PC-3 (cell line): ENCODE data around the gene LMO4. TPM values are rescaled to one million over a fixed set of nuclear protein-coding genes. Genes with fewer than 3 reads are reported as not detected.
A peak's percentile ranks its signal among the peaks of the same experiment; 100 is the strongest.

Experiments
- ATAC-seq: fragments of 200-7000 bp; cut with Tn5 transposase; 2 replicates; pipeline ENCODE4 v1.9.1; 2020; ENCODE audit warnings: mild to moderate bottlenecking, moderate library complexity
- BruUV-seq: library from RNA; stranded (reverse); fragments of 400-500 nt; replicated peaks from 2 replicates; lab custom pipeline; 2021; lab: Mats Ljungman, UMichigan
- CTCF ChIA-PET: fragments of 300-600 bp; sonication (Branson Sonifier 250); formaldehyde crosslinking; loops from one replicate; lab custom pipeline; 2022; ENCODE audit warnings: antibody characterized with exemption; lab: Charles Lee
- POLR2A ChIA-PET: fragments of 300-600 bp; sonication (Branson Sonifier 250); formaldehyde crosslinking; loops from one replicate; lab custom pipeline; 2022; ENCODE audit warnings: antibody characterized with exemption; ENCODE audit not compliant: unreplicated experiment; lab: Charles Lee
- DNase-seq: peaks from one replicate; pipeline ENCODE4 v3.0.0-alpha.2; 2015
- H2AFZ ChIP-seq: fragments of 300-600 bp; sonication (generic); 2 replicates; pipeline ENCODE4 v1.6.0; 2016; ENCODE audit warnings: antibody characterized with exemption, low read length
- H3F3A ChIP-seq: fragments of 300-600 bp; sonication (generic); one replicate; pipeline ENCODE4 v1.6.0; 2017; ENCODE audit warnings: antibody characterized with exemption, low read length, control low read depth, mild to moderate bottlenecking; ENCODE audit not compliant: unreplicated experiment
- H3K27ac ChIP-seq: fragments of 300-600 bp; sonication (generic); 2 replicates; pipeline ENCODE4 v1.5.1; 2016; ENCODE audit warnings: mild to moderate bottlenecking, low read length
- H3K27me3 ChIP-seq: fragments of 300-600 bp; sonication (generic); 2 replicates; pipeline ENCODE4 v1.6.1; 2016; ENCODE audit warnings: low read length, mixed read lengths
- H3K36me3 ChIP-seq: fragments of 300-600 bp; sonication (generic); 2 replicates; pipeline ENCODE4 v1.6.1; 2016; ENCODE audit warnings: low read depth, mixed run types, low read length, mixed read lengths
- H3K4me1 ChIP-seq: fragments of 300-600 bp; sonication (generic); 2 replicates; pipeline ENCODE4 v1.5.1; 2016; ENCODE audit warnings: low read length; ENCODE audit not compliant: insufficient read depth
- H3K4me2 ChIP-seq: fragments of 300-600 bp; sonication (generic); 2 replicates; pipeline ENCODE4 v1.6.0; 2016; ENCODE audit warnings: low read length
- H3K4me3 ChIP-seq: fragments of 300-600 bp; sonication (generic); 2 replicates; pipeline ENCODE4 v1.5.1; 2016; ENCODE audit warnings: mild to moderate bottlenecking, low read length, mixed read lengths
- H3K79me2 ChIP-seq: fragments of 300-600 bp; sonication (generic); 2 replicates; pipeline ENCODE4 v1.6.1; 2017; ENCODE audit warnings: low read length, mixed read lengths
- H3K9ac ChIP-seq: fragments of 300-600 bp; sonication (generic); 2 replicates; pipeline ENCODE4 v1.6.0; 2016; ENCODE audit warnings: mild to moderate bottlenecking, low read length
- H3K9me2 ChIP-seq: fragments of 300-600 bp; sonication (generic); replicated peaks from 2 replicates; pipeline ENCODE4 v1.6.1; 2016; ENCODE audit warnings: mixed run types, low read length, mixed read lengths
- H3K9me3 ChIP-seq: fragments of 300-600 bp; sonication (generic); 2 replicates; pipeline ENCODE4 v1.6.1; 2016; ENCODE audit warnings: low read length, mixed read lengths
- H4K20me1 ChIP-seq: fragments of 300-600 bp; sonication (generic); 2 replicates; pipeline ENCODE4 v1.6.1; 2016; ENCODE audit warnings: low read length, mixed read lengths
- CTCF ChIP-seq: fragments of 300-600 bp; sonication (generic); conservative IDR thresholded peaks from 2 replicates; pipeline ENCODE4 v1.5.1; 2017; ENCODE audit warnings: antibody characterized with exemption, low read depth, mild to moderate bottlenecking, low read length
- EZH2 ChIP-seq: fragments of 300-600 bp; sonication (generic); IDR thresholded peaks from one replicate; pipeline ENCODE4 v1.6.1; 2017; ENCODE audit warnings: antibody characterized with exemption, mild to moderate bottlenecking, low read length; ENCODE audit not compliant: unreplicated experiment
- EZH2phosphoT487 ChIP-seq: fragments of 300-600 bp; sonication (generic); IDR thresholded peaks from 2 replicates; pipeline ENCODE4 v1.6.1; 2018; ENCODE audit warnings: mild to moderate bottlenecking, antibody characterized with exemption, low read length, borderline replicate concordance
- intact Hi-C: fragments of 100-400 bp; cut with micrococcal nuclease; formaldehyde crosslinking; loops from 2 replicates; pipeline ENCODE4 v1.9.0; 2023
- total RNA-seq: library from RNA; depleted of rRNA; stranded (reverse); fragments of >200 nt; gene quantifications from 2 replicates; pipeline ENCODE4 v1.2.3, GENCODE V29; 2014

Gene LMO4
- total RNA-seq, 1 experiment from 2014 or later, result 41.5 TPM

GRCh38 chr1:87329526-87330056 lies 911 bp downstream of the LMO4 start:
- peaks cover 48% of the 10 kb centered on the region for H3K79me2 ChIP-seq
- ATAC-seq, result no peak
- ChIA-PET CTCF (interaction anchor here (0.7 kb wide), 1 partner anchor 147 kb away, joined by 8 read pairs; no protein-coding TSS in a partner anchor), POLR2A (no interaction called here)
- no peaks in the 10 kb centered on the region for H3K27me3 ChIP-seq
- no peaks in the 10 kb centered on the region for H3F3A ChIP-seq
- H3K4me2 ChIP-seq, result peak overlapping the region; percentile 99
- H3K9me2 ChIP-seq, result no peaks in the 10 kb centered on the region
- H3K9me3 ChIP-seq, result no peaks in the 10 kb centered on the region
- peak; percentile 3 for DNase-seq
- peaks cover 34% of the 10 kb centered on the region for H3K4me1 ChIP-seq
- intact Hi-C loops, result loop anchor here (2.0 to 10.0 kb wide), 9 partner anchors 63 to 975 kb away; no protein-coding TSS in a partner anchor
- TSS peak; percentile 61 for BruUV-seq
- H3K9ac ChIP-seq, result peak overlapping the region; percentile 78
- no peaks in the 10 kb centered on the region for H3K36me3 ChIP-seq
- H3K4me3 ChIP-seq, result peak overlapping the region; percentile 80
- H2AFZ ChIP-seq, result peak overlapping the region; percentile 58
- no peaks in the 10 kb centered on the region for H4K20me1 ChIP-seq
- TF ChIP-seq CTCF (no peak), EZH2phosphoT487 (no peak), EZH2 (no peak)
- no peak overlapping the region for H3K27ac ChIP-seq

- Histone ChIP-seq H3K27ac (peak overlapping the region; percentile 30), H2AFZ (peak overlapping the region; percentile 58), H3K27me3 (no peaks in the 10 kb centered on the region), H3K4me1 (peaks cover 35% of the 10 kb centered on the region), H3K36me3 (no peaks in the 10 kb centered on the region), H3K4me3 (peak overlapping the region; percentile 80), H3F3A (no peaks in the 10 kb centered on the region), H3K4me2 (peak overlapping the region; percentile 99), H3K9me3 (no peaks in the 10 kb centered on the region), H3K79me2 (peaks cover 51% of the 10 kb centered on the region), H4K20me1 (no peaks in the 10 kb centered on the region), H3K9me2 (no peaks in the 10 kb centered on the region), H3K9ac (peak overlapping the region; percentile 78)
- no TSS peak for BruUV-seq
- ATAC-seq (no peak), DNase-seq (peak; percentile 33)
- intact Hi-C loops, result loop anchor here (5.0 to 10.0 kb wide), 2 partner anchors 145 to 387 kb away; no protein-coding TSS in a partner anchor
- POLR2A ChIA-PET, result interaction anchor here (0.5 kb wide), 1 partner anchor 1377 kb away, joined by 3 read pairs; no protein-coding TSS in a partner anchor
- CTCF ChIA-PET, result interaction anchor here (0.7 kb wide), 1 partner anchor 147 kb away, joined by 8 read pairs; no protein-coding TSS in a partner anchor
- TF ChIP-seq EZH2 (no peak), EZH2phosphoT487 (no peak), CTCF (no peak)
These were observed 1.6 kb downstream of the LMO4 start for GRCh38 chr1:87330057-87330884.
